ENCODE measurements around the gene ERMP1.

The ERMP1 gene

DNA sequence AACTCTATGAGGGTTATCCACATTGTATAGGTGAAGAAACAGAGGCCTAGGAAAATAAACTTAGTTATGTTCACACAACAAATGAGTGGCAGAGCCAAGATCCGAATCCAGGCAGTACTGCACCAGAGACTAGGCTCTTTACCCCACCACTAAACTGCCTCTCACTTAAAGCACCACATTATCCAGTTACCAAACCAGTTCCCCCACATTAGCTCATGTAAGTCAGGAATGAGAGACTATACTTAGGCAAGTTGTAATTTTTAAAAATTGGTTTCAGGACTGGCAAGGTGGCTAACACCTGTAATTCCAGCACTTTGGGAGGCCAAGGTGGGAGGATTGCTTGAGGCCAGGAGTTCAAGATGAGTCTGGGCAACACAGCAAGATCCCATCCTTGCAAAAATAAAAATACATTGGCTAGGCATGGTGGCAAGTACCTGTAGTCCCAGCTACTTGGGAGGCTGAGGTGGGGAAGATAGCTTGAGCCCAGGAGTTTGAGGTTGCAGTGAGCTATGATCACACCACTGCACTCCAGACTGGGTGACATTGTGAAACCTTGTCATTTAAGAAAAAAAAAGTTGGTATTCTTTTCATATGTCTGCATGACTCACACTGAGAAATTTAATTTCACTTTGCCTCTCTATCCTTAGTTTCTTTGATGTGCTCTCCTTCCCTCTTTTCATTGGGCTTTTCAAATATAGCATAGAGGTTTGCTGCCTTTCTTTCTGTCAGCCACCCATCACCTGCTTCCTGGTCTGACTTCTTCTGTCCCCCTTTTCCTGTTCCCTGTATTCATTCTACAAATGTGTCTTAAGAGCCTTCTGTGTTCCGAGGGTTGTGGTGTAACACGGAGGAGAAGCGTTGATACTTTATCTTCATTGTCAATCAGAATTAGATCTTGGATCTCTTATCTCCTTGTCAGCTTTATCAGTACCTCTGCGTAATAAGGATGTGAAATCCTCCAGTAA lies 64.7 kb downstream of the ERMP1 start:
- DNase-seq, result no peak

- DNase-seq, result no peak
These were observed 68.6 kb downstream of the ERMP1 start for GRCh38 chr9:5764130-5764868.

- DNase-seq, result no peak
These were observed 70.5 kb downstream of the ERMP1 start for GRCh38 chr9:5762421-5762820.

DNA sequence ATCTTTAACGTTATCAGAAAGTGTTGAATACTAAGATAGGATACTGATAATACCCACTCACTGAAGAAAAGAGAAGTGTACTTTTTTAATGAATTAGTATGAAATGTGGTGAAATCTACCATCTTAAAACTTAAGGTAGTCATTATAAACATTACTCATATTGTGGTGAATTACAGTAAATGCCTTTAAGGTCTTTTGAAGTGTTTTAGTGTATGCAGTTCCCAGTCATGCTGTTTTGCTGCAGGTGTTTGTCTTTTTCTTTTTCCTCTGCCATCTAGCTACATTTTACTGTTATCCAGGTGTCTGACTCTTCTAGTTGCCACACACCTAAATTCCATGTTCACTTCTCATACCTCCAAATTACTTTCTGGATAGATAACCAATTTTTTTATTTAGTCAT lies 72.6 kb downstream of the ERMP1 start:
- DNase-seq, result no peak

DNA sequence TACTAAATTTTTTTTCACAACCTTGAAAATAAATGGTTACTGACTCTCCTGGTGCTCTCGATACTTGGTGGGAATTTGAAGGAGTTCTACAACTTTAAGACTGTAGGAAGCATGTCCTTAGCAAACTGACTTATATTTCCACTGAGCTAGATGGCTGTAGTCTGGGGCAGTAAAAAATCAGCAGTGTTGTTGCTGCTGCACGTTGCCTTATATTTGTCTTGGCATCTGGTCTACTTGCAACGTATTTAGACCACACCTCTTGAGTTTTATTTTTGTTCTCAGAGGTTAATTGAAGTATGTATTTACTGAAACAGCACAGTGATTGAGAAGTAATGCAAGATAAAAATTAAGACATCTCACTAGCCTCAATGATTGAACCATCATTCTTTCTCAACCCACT lies 76.3 kb downstream of the ERMP1 start:
- no peak for DNase-seq

- DNase-seq, result no peak
These were observed 82.3 kb downstream of the ERMP1 start for GRCh38 chr9:5750569-5750968.

GRCh38 chr9:5749306-5749705 lies 83.6 kb downstream of the ERMP1 start:
- no peak for DNase-seq

DNA sequence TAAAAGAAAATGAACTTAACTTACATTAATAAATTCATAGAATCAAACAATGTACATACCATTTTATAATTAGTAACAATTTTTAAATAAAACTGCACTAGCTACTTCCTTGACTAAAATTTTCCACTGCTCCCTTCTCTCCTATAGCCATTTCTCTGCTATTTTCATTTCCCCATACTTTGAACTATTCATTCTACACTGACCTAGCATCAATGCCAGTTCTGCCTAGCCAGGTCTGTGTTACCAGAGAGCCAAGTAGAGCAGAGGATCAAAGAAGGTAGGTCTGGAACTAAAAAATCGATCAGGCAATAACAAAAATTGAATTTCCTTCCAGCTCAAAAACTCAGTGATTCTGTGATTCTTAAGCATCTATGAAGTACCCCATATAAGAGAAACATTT lies 84.5 kb downstream of the ERMP1 start:
- DNase-seq, result no peak

DNA sequence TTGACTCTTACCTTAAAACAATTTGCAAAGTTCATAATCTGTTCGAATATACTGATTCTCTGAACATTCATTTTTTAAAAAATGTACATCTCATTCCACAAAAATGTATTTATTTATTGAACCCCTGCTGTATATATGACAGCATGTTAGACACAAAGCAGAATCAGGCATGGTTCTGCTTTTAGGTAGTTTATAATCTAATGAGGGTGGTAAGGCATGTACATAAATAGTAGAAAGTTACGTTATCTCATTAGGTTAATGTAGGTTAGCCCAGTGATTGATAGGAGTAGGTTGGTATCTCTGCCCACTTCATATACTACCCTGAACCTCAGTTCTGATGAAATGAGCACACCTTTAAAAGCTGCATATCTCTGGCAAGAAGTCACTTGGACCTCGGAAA lies 89.8 kb downstream of the ERMP1 start:
- no peak for DNase-seq

- DNase-seq, result no peak
These were observed 96.2 kb downstream of the ERMP1 start for GRCh38 chr9:5736563-5737346.

DNA sequence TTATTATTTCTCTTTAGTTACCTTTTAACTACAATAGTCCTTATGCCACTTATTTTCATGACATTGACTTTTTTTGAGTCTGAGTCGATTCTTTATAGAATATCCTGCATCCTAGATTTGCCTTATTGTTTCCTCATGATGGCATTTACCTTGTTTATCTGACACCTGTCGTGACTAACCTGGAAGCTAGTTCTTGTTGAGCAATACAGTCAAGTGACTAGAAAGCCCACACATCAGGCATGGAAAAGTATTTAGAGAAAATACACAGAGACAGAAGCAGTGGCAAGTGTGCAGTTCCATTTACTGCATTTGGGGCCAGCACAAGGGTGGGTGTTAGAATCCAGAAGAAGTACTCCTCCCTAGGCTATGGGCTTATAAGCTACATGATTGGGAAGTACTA lies 97.8 kb downstream of the ERMP1 start:
- no peak for DNase-seq
